Lung (tissue), 12 donors: ENCODE data around the gene RBP7. TPM values are rescaled to one million over a fixed set of nuclear protein-coding genes. Genes with fewer than 3 reads are reported as not detected.
"Not testable (repeated sequence)": the region's sequence is repeated elsewhere in the genome, so short reads cannot be mapped to it uniquely, and the experiment has no call there.

Source experiments
- ATAC-seq: fragments of 200-7000 bp; cut with Tn5 transposase; one replicate; pipeline ENCODE4 v1.9.1; 2020; ENCODE audit warnings: moderate number of reproducible peaks; ENCODE audit not compliant: insufficient read depth, low FRiP score
- DNase-seq, 3 donors: peaks; one replicate each; pipeline ENCODE4 v3.0.0-alpha.2; 2013 to 2017
- H3K27ac ChIP-seq, 2 donors: one replicate each; pipeline ENCODE4 v1.5.1; 2013; ENCODE audit warnings: mild to moderate bottlenecking in 2 of 2, moderate library complexity in 2 of 2, control low read depth in 1 of 2, inconsistent platforms in 1 of 2, low read depth in 1 of 2, low read length in 1 of 2
- H3K27me3 ChIP-seq, 3 donors: one replicate each; pipeline ENCODE4 v1.5.1; 2013; ENCODE audit warnings: low read length in 2 of 3; ENCODE audit not compliant: control insufficient read depth in 3 of 3, insufficient read depth in 3 of 3
- H3K36me3 ChIP-seq, 4 donors: one replicate each; pipeline ENCODE4 v1.5.1; 2013; ENCODE audit warnings: low read length in 4 of 4, mild to moderate bottlenecking in 1 of 4, moderate library complexity in 1 of 4; ENCODE audit not compliant: control insufficient read depth in 4 of 4, insufficient read depth in 4 of 4
- H3K4me1 ChIP-seq, 5 donors: one replicate each; pipeline ENCODE4 v1.5.1; 2013; ENCODE audit warnings: low read length in 5 of 5, mild to moderate bottlenecking in 2 of 5, moderate library complexity in 1 of 5; ENCODE audit not compliant: control insufficient read depth in 5 of 5, insufficient read depth in 5 of 5
- H3K4me3 ChIP-seq: one replicate; pipeline ENCODE4 v1.5.1; 2013; ENCODE audit warnings: mild to moderate bottlenecking, control low read depth, moderate library complexity
- H3K9ac ChIP-seq, 2 donors: one replicate each; pipeline ENCODE4 v1.5.1; 2013; ENCODE audit warnings: low read length in 2 of 2, control low read depth in 1 of 2; ENCODE audit not compliant: insufficient read depth in 1 of 2
- H3K9me3 ChIP-seq, 4 donors: one replicate each; pipeline ENCODE4 v1.5.1; 2013; ENCODE audit warnings: low read length in 3 of 4, mild to moderate bottlenecking in 1 of 4, moderate library complexity in 1 of 4; ENCODE audit not compliant: control insufficient read depth in 4 of 4, insufficient read depth in 3 of 4
- CTCF ChIP-seq: IDR thresholded peaks from 2 replicates; pipeline ENCODE4 v1.5.1; 2012; ENCODE audit warnings: mild to moderate bottlenecking; ENCODE audit errors: control extremely low read depth, extremely low read depth
- WGBS, 2 donors: extraction: QIAGEN DNeasy Blood & Tissue Kit; methylation state at CpG; one replicate each; pipeline ENCODE4 v1.1.7; 2013; 5-methylcytosine and 5-hydroxymethylcytosine counted together
- polyA plus RNA-seq, 2 donors: library from polyadenylated mRNA; stranded (reverse); fragments of 200-250 nt; gene quantifications; one replicate each; pipeline ENCODE4 v1.2.1, GENCODE V29; 2013
- total RNA-seq, 2 donors: library from RNA; depleted of rRNA in 1 of 2; stranded (reverse); fragments of >200 nt in 1 of 2; gene quantifications; one replicate each; pipeline ENCODE4 v1.2.1, GENCODE V29; 2014 to 2021
- donor health status: control.
- donor health status: control.
- donor health status: Bipolar disorder and iron deficiency.
- donor health status: healthy.
- donor health status: DM: yes; HTN: yes; CAD: no.

Gene RBP7
- total and polyA plus RNA-seq, 4 donors, result 2.1 to 9.8 (median 7.7) TPM

- DNase-seq (no peak), ATAC-seq (no peak)
- WGBS, 2 donors, result 87 to 88% methylated on average over 2 of the region's 2 CpGs
- Histone ChIP-seq H3K27ac (no peak overlapping the region), H3K4me3 (no peak overlapping the region), H3K9me3 (no peaks in the 10 kb centered on the region), H3K27me3 (no peaks in the 10 kb centered on the region), H3K4me1 (no peaks in the 10 kb centered on the region), H3K36me3 (no peaks in the 10 kb centered on the region), H3K9ac (no peak overlapping the region)
- no peak for TF ChIP-seq CTCF
These were observed 28.3 kb downstream of the RBP7 start for GRCh38 chr1:10025354-10025753.

- Histone ChIP-seq H3K9ac (no peak overlapping the region), H3K4me1 (no peaks in the 10 kb centered on the region), H3K4me3 (no peak overlapping the region), H3K27ac (no peak overlapping the region), H3K36me3 (no peaks in the 10 kb centered on the region), H3K27me3 (no peaks in the 10 kb centered on the region), H3K9me3 (no peaks in the 10 kb centered on the region)
- DNase-seq (no peak), ATAC-seq (no peak)
- no peak for TF ChIP-seq CTCF
These were observed 30.0 kb downstream of the RBP7 start for GRCh38 chr1:10027027-10027426.

- H3K27ac ChIP-seq, H3K4me3 ChIP-seq, DNase-seq, H3K9ac ChIP-seq, H3K27me3 ChIP-seq, H3K4me1 ChIP-seq, H3K9me3 ChIP-seq, ATAC-seq, H3K36me3 ChIP-seq: not testable (repeated sequence)
- 53 to 72% methylated on average over 19 to 24 of the region's 24 CpGs for WGBS, 2 donors
These were observed 32.0 kb downstream of the RBP7 start for GRCh38 chr1:10028956-10029500.

GRCh38 chr1:10031461-10031860 is 34.4 kb downstream of the RBP7 start:
- Histone ChIP-seq H3K27me3 (no peaks in the 10 kb centered on the region), H3K9ac (no peak overlapping the region), H3K4me3 (no peak overlapping the region), H3K36me3 (peaks cover 0 to 2% (median 0%) of the 10 kb centered on the region in 4 donors), H3K27ac (no peak overlapping the region), H3K9me3 (no peaks in the 10 kb centered on the region), H3K4me1 (peaks cover 0 to 9% (median 0%) of the 10 kb centered on the region in 5 donors)
- no peak for TF ChIP-seq CTCF
- 74 to 85% methylated on average over 3 of the region's 3 CpGs for WGBS, 2 donors
- ATAC-seq (no peak), DNase-seq (peak in 1 of 3 donors; percentile 23)
